ENCODE data around the gene OSBPL3.

Gene OSBPL3

GRCh38 chr7:24891311-24891735 is 88.7 kb downstream of the OSBPL3 start:
- peak; percentile 54 for DNase-seq

GRCh38 chr7:24889611-24890010 is 90.4 kb downstream of the OSBPL3 start:
- no peak for DNase-seq

GRCh38 chr7:24888653-24889052 is 91.3 kb downstream of the OSBPL3 start:
- no peak for DNase-seq

GRCh38 chr7:24885716-24886115 is 94.3 kb downstream of the OSBPL3 start:
- DNase-seq: no peak

- no peak for DNase-seq
Observed at GRCh38 chr7:24885305-24885704, 94.7 kb downstream of the OSBPL3 start.

GRCh38 chr7:24884401-24884800 is 95.6 kb downstream of the OSBPL3 start:
- DNase-seq: no peak

- DNase-seq: no peak
Observed at GRCh38 chr7:24883622-24884013, 96.4 kb downstream of the OSBPL3 start.

- DNase-seq: peak; percentile 87
Observed at GRCh38 chr7:24882989-24883621, 96.9 kb downstream of the OSBPL3 start.

DNA sequence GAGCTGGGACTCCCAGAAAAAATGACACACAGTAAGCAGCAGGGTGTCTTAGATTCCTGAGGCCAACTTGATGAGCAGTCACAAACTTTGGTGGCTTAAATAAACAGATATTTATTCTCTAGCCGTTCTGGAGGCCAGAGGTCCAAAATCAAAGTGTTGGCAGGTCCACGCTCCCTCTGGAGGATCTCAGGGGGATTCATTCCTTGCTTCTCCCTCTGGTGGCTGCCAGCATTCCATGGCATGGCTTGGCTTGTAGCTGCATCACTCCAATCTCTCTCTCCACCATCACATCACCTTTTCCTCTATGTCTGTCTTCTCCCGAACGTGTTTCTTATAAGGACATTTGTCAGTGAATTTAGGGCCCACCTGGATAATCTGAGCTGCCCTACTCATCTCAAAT is 98.4 kb downstream of the OSBPL3 start:
- no peak for DNase-seq

GRCh38 chr7:24880886-24881285 is 99.1 kb downstream of the OSBPL3 start:
- no peak for DNase-seq

- DNase-seq: no peak
Observed at GRCh38 chr7:24879291-24879690, 100.7 kb downstream of the OSBPL3 start.

- DNase-seq: no peak
Observed at GRCh38 chr7:24877790-24878311, 102.1 kb downstream of the OSBPL3 start.

GRCh38 chr7:24874791-24875190 is 105.2 kb downstream of the OSBPL3 start:
- DNase-seq: no peak

GRCh38 chr7:24873944-24874343 is 106.0 kb downstream of the OSBPL3 start:
- no peak for DNase-seq

DNA sequence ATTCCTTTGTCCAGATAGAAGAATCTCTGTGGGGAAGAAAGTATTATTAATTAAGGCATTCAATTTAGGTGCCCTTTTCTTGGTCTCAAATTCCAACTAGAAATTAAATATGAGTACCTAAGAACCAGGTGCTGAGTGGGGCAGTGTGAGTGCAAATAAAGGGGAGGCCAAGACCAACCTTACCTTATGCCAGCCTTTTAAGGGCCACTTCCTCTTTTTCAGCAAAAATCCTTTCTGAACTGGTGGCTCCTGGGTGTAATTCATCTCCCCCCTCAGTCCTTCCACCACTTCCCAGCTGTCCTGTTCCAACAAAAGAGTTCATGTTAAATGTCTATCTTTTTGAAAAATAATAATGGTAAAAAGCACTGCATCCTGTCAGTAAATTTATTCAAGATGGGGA is 108.2 kb downstream of the OSBPL3 start:
- DNase-seq: no peak

DNA sequence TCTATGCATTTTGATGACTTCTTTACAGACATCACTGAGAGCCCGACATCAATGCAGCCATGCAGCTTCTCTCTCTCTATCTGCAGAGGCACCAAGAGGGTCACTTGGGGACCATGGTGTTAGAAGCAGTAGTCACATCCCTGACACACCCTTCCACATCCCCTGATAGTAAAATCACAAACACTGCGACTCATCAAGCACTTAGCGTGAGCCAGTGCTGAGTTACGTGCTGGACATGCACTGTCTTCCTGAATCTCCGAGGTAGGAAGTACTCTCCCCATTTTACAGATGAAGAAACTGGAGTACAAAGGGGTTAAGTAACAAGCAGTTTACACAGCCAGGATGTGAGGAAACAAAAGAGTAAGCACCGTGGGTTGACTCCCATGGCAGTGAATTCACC is 109.2 kb downstream of the OSBPL3 start:
- DNase-seq: no peak

GRCh38 chr7:24869572-24869971 is 110.4 kb downstream of the OSBPL3 start:
- DNase-seq: peak; percentile 48

- DNase-seq: no peak
Observed at GRCh38 chr7:24868741-24869140, 111.2 kb downstream of the OSBPL3 start.

DNA sequence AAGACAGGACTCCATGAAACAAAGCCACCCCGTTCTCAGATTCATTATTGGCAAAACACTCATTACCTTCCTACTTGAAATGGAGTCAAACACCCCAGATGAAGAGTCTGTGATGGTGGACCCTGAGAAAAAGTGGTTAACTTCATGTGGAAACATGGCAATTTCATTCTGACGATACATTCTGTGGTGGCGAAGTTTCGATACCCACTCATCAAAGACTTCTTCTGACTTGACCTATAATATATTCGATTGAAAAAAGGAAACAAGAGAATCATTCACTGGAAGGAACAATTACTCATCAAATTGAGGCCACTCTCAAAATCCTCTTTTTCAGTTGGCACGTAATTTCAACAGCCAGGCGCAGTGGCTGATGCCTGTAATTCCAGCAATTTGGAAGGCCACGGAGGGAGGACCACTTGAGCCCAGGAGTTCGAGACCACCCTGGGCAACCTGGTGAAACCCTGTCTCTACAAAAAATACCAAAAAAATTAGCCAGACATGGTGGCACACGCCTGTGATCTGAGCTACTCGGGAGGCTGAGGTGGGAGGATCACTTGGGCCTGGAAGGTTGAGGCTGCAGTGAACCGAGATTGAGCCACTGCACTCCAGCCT is 113.9 kb downstream of the OSBPL3 start:
- DNase-seq: no peak

- DNase-seq: no peak
Observed at GRCh38 chr7:24864214-24864817, 115.7 kb downstream of the OSBPL3 start.

GRCh38 chr7:24863626-24864025 is 116.4 kb downstream of the OSBPL3 start:
- no peak for DNase-seq

DNA sequence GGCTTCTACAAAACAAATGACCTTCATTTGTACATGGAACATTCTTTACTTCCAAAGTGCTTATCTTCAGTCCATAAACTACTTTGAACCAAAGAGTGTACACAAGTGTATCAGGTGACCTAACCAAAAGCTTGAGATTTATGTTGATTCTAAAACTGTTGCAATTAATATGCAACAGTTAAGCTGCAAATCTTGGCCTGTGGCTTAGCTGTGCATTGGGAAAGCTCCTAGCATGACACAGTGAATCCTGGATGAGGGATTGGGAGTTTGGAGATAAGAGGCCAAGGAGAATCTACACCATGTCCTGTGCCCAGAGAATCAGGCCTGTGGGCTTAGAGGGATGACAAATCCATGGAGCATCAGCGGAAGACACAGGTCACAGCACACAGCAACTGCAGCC is 117.5 kb downstream of the OSBPL3 start:
- DNase-seq: no peak

DNA sequence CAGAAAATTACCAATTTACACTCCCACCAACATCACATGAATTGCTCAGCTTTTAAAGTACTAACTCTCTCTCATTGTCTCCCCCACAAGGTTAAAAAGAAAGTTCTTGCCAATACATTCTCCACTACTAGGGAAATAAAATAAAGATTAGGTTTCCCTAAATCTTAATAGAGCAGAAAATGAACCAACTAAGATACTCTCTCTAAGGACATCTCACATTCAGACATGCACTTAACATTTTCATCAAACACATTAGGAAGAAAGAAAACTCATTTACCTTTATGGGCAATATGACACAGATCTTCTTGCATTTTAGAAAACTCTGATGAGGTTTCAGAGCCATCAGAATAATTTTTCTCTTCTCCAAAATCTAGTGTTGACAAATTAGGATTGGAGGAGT is 118.6 kb downstream of the OSBPL3 start:
- DNase-seq: no peak

DNA sequence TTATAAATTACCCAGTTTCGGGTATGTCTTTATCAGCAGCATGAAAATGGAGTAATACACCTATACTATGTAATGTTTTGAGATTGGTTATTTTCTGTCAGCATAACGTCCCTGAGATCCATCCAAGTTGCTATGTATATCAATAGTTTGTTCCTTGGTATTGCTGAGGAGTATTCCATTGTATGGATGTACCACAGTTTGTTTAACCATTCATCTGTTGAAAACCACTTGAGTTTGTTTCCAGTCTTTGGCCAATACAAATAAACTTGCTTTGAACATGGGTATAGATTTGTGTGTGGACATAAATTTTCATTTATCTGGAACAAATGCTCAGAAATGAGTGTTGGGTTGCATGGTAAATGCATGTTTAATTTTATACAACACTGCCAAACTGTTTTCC is 119.4 kb downstream of the OSBPL3 start:
- no peak for DNase-seq
